Motor neuron (in vitro differentiated cells): Measurements from ENCODE around the gene CMTM8. TPM values are rescaled to one million over a fixed set of nuclear protein-coding genes. Genes with fewer than 3 reads are reported as not detected.

Experiments used
- ATAC-seq, 8 experiments: fragments of 200-7000 bp; cut with Tn5 transposase; replicated peaks in 6 of 8; 2 replicates each; pipeline ENCODE4 v1.8.0; 2021; ENCODE audit warnings: mild to moderate bottlenecking in 8 of 8, moderate library complexity in 8 of 8
- H3K27ac ChIP-seq, 2 donors: fragments of 250-450 bp; sonication (Bioruptor Pico); 2 replicates each; pipeline ENCODE4 v1.9.0; 2021; ENCODE audit warnings: antibody characterized with exemption in 2 of 2, mild to moderate bottlenecking in 2 of 2, moderate library complexity in 1 of 2
- H3K4me1 ChIP-seq, 2 donors: fragments of 250-450 bp; sonication (Bioruptor Pico); replicated peaks in 1 of 2; 2 replicates each; pipeline ENCODE4 v1.6.1; 2021; ENCODE audit warnings: antibody characterized with exemption in 2 of 2, mild to moderate bottlenecking in 2 of 2, moderate library complexity in 1 of 2
- H3K4me3 ChIP-seq, 5 donors: fragments of 250-450 bp; sonication (Bioruptor Pico); 2 replicates each; pipeline ENCODE4 v1.9.0; 2021; ENCODE audit warnings: antibody characterized with exemption in 5 of 5, mild to moderate bottlenecking in 5 of 5, moderate library complexity in 4 of 5
- WGBS, 10 experiments: fragments of 450-650 bp; shearing (Covaris generic); methylation state at CpG; one replicate each; pipeline ENCODE4 v1.0.0; 2022; 5-methylcytosine and 5-hydroxymethylcytosine counted together
- in situ Hi-C, 9 experiments: fragments of 400-800 bp; cut with MboI; loops; one replicate each; pipeline ENCODE4 v1.15.0; 2021; ENCODE audit warnings: low sequenced_read_pairs in 9 of 9, low pct_unique_long_range_greater_than_20kb in 2 of 9; ENCODE audit not compliant: unreplicated experiment in 9 of 9
- total RNA-seq, 8 experiments: library from RNA; unstranded; fragments of 300-600 nt; gene quantifications; 2 replicates each; pipeline versions ENCODE4 v1.2.3 to v1.2.4, GENCODE V29; 2022

CMTM8 gene
- total RNA-seq, 8 experiments from 2014 or later, result 0.40 to 2.4 (median 1.3) TPM

DNA sequence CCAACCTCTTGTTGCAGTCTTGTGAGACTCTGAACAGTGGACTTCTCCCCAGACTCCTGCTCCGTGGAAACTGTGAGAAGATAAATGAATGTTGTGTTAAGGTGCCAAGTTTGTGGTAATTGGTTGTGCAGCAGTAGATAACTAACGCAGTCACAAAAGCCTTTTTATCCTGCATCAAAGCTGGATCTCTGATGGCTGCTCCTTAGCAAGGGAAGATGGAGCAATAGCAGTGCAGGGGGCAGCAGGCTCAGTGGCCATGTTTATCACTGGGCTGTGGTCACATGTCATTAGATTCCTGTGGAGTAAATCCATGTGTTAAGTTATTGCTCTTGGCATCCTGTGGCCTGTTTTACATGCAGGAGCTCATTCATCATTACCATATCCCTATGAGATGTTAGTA lies 166.7 kb downstream of the CMTM8 start:
- WGBS, 10 experiments, result 0 to 83% (median 31%) methylated on average over 1 to 2 of the region's 2 CpGs; no CpG with 5 or more reads in 6 of the 10 experiments
- in situ Hi-C loops, result no loop called here
- Histone ChIP-seq H3K4me1 (peaks cover 6 to 19% of the 10 kb centered on the region in 2 donors), H3K27ac (no peak overlapping the region), H3K4me3 (no peak overlapping the region)
- no peak for ATAC-seq

DNA sequence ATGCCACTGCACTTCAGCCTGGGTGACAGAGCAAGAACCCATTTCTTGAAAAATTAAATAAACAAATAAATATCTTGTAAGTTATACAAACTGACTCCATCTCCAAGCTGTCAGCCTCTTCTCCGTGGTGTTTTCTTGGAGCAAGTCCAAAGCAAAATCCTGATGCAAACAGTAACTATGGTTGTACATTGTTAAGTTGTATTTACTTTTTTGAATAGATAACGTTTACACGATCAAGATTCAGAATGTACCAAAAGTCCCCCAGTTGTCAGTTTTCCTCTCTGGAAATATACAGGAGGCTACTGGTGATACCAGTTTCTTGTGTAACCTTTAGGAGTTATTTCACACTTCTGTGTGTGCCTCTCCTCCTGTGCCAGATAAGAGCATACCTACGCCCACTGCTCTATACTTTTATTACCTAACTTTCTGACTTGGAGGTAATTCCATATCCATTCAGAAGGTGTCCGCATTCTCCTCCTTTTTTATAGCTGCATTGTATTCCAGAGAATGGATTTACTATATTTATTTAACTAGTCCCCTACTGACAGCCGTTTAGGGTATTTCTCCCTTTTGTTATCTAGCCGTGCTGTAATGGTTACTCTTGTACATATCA lies 167.3 kb downstream of the CMTM8 start:
- no peak for ATAC-seq
- Histone ChIP-seq H3K4me1 (peaks cover 13 to 25% of the 10 kb centered on the region in 2 donors), H3K27ac (no peak overlapping the region), H3K4me3 (no peak overlapping the region)
- 71 to 100% (median 93%) methylated on average over 1 to 6 of the region's 7 CpGs for WGBS, 10 experiments
- in situ Hi-C loops, result no loop called here

DNA sequence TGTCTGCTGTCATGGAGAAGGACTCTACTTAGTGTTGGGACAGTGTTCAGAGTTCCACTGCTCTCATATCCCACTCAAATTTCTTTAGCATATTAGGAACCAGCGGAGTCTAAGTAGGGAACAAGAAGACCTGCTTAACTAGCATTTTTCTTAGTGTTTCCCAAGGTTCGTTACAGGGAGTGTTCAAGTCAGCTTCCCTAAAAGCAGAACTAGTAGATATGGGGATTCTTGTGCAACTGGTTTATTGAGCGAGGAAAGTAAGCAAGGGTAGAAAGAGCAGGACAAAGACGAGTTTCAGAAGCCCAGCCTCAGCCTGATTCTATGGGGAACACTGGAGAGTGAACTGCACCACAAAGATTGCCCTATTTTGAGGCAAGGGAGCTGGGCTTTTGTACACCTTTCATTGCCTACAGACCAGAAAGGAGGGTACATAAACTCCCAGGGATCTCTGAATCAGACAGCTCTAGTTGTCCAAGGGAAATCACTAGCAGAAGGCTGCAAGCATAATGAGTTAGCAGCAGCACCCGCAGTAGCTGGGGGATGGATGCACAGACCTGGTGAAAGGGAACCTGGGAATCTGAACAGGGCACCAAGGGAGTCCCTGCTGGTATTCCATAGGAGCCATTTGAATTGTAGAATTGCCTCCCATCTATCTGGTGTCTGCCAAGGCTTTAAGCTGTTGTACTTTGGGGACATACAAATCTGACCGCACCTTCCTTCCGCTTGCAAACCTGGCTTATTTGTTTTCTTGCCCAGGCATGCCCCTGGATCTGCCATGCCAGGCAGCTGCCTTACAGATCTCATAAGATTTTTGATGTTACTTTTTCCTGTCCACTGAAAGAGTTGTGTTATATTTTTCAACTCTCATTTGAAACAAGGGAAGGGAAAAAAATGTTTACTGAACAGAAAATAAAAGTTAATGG lies 168.3 kb downstream of the CMTM8 start:
- Histone ChIP-seq H3K4me1 (peaks cover 13 to 20% of the 10 kb centered on the region in 2 donors), H3K27ac (no peak overlapping the region), H3K4me3 (no peak overlapping the region)
- in situ Hi-C loops, result no loop called here
- peak in 4 of 8 experiments; percentile 36 to 55 (median 52) for ATAC-seq
- WGBS, 10 experiments, result 71 to 100% (median 91%) methylated on average over 1 to 7 of the region's 7 CpGs

DNA sequence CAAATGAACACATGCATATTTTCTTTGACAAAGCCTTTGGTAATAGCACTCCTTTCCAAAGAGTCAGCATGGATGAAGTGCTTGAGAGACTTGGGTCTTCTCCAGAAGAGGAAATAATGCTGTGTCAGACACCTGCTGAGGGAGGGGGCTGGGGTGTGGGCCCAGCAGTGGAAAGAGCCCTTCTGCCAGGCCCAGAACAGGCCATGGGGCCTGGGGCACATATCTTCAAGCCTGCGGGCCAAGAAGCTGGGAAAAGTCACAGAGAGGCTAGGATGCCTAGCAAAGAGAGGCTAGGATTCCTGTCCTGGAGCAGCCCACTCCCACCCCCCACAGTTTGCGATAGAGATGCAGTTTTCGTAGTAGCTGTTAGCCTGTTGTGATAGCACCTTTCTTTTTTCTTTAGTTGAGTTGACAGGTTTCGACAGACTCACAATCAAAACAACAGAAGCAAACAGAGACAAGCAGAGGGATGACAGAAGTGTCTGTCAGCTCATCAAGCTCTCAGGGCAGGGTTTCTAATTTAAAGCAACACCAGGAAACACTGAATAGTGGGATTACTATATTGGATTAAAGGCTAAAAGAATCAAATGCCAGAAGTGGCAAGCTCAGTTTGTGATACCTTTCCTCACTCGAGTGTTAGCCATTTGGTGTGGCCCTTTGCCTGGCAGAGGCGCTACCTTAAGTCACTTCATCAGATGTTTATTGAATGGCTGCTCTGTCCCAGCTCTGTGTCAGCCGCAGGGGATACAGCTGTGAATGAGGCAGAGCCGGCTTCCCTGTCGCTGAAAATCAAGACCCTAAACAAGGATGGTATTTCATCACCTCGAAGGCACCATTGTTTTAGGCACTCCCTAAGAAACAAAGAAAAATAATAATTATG lies 172.1 kb downstream of the CMTM8 start:
- in situ Hi-C loops, result no loop called here
- H3K4me3 ChIP-seq, result no peak overlapping the region
- WGBS, 10 experiments, result 21 to 94% (median 71%) methylated on average over 1 to 8 of the region's 10 CpGs
- peaks cover 17 to 23% of the 10 kb centered on the region in 2 donors for H3K4me1 ChIP-seq
- peak in 5 of 8 experiments; percentile 38 to 59 (median 49) for ATAC-seq
- no peak overlapping the region for H3K27ac ChIP-seq

DNA sequence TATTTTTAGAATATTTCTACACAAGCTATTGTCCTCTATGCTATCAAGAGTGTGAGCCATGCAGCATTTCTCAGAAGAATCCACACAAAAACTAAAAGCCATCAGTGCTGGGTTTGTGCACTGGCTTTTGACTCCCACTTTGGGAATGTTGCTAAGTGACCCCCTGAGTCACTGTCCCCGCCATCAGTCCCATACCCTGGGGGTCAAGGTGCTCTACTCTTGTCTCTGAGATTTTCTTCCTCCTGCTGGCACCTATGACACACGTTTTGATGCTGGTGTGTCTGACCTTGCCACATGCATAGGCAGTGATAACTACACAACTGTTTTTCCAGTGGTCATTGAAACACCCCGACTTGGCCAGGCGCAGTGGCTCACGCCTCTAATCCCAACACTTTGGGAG lies 173.0 kb downstream of the CMTM8 start:
- WGBS, 10 experiments, result 14 to 100% (median 91%) methylated on average over 1 to 4 of the region's 5 CpGs; no CpG with 5 or more reads in 2 of the 10 experiments
- Histone ChIP-seq H3K4me3 (no peak overlapping the region), H3K27ac (no peak overlapping the region), H3K4me1 (peaks cover 17 to 23% of the 10 kb centered on the region in 2 donors)
- ATAC-seq, result no peak
- in situ Hi-C loops, result no loop called here

DNA sequence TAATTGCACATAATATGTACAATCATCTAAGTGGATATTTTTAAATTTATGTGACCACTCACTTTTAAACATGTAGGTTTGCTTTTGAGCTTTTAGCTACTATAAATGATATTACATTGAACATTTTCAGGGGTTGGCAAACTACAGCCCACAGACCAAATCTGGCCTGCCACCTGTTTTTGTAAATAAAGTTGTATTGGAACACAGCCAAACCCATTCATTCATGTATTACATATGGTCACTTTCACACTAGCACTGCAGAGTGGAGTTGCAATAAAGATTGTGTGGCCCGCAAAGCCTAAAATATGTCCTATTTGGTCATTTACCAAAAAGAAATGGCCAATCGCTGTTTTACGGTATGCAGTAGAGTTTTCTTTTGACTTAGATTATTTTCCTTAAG lies 174.4 kb downstream of the CMTM8 start:
- in situ Hi-C loops, result no loop called here
- WGBS, 10 experiments, result 88 to 100% (median 100%) methylated on average over 1 to 3 of the region's 3 CpGs; no CpG with 5 or more reads in 2 of the 10 experiments
- no peak for ATAC-seq

DNA sequence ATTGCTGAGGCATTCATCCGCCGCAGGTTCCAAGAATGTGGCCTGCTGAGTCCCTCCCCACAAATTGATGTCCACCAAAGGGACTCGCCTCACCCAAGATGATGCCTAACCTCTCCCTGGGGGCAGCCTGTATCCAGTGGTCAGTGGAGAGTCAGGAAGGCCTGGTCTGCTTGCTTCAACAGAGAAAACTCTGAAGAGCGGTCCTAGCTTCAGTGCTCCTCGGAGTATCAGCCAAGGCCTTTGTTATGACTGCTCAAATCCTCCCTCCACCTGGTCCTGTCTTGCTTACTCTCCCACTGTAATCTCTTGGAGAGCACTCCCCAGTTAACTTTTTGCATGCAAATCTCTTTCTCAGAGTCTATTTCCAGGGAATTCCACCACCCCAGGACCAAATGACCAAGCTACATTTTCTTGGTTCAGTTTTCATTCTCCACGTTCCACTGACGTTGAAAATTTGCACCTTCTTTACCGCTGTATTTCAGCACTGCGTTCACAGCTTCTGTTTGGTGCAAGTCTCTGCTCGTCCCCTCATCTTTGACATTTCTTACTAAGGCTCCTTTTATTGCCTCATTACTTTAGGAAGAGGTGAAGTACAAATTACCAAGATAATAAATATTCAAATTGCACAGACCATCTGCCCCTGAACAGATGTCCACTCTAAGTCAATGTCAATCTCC lies 175.5 kb downstream of the CMTM8 start:
- peak in 1 of 8 experiments; percentile 35 for ATAC-seq
- Histone ChIP-seq H3K27ac (no peak overlapping the region), H3K4me1 (peaks cover 17% of the 10 kb centered on the region in 2 donors), H3K4me3 (no peak overlapping the region)
- in situ Hi-C loops, result no loop called here
- 60 to 100% (median 87%) methylated on average over 1 to 7 of the region's 10 CpGs; no CpG with 5 or more reads in 1 of the 10 experiments for whole genome bisulfite sequencing, 10 experiments

More for the DNA sequence above, 174.4 kb downstream of the CMTM8 start:
- peaks cover 17% of the 10 kb centered on the region in 2 donors for H3K4me1 ChIP-seq
- H3K4me3 ChIP-seq, result no peak overlapping the region
- no peak overlapping the region for H3K27ac ChIP-seq

DNA sequence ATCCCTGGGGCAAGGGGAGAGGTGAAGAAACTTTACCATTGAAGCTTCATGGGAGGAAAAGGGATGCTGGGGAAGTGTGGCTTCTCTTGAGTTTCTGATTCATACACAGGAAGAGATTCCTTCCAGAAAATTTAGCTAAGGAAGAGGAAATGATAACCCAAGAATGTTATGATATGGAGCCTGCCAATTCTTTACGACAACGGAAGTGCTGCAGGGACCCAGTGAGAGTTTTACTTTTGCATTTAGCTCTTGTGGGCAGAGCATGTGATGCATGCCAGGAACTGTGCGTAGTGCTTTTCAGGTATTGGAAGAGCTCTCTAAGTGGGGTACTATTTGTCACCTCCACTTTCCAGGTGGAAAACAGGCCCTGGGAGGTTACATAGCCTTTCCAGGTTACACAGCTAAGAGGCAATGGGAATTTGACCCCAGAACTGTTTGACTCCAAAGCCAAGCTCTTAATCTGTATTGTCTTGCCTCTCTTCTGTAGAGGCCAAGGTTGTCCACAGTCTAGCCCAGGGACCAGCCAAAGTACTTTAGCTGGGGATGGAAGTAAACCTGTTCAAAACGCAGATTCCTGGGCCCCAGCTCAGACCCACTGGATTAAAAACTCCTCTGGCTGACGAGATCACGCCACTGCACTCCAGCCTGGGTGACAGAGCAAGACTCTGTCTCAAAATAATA lies 176.2 kb downstream of the CMTM8 start:
- no peak overlapping the region for H3K27ac ChIP-seq
- H3K4me3 ChIP-seq, result no peak overlapping the region
- no peak for ATAC-seq
- peaks cover 17% of the 10 kb centered on the region in 2 donors for H3K4me1 ChIP-seq
- 77 to 100% (median 100%) methylated on average over 1 to 6 of the region's 6 CpGs for WGBS, 10 experiments
- in situ Hi-C loops, result no loop called here

DNA sequence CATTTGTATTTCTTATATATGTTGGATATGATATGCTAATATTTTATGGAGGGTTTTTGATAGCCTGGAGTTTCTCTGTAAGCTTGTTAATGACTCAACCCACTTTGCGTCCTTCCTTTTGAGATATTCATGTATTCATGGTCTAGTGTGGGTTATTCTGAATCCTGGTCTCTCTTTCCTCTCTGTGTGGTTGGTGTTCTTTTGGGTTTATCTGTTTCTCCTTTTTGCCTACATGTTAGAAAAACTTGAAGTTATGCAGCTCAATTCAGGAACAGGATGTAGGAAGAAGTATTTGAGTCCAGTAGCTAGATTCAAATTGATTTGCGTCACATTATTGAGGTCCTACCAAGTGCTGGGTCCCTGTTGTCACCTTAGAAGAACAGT lies 181.3 kb downstream of the CMTM8 start:
- Histone ChIP-seq H3K4me3 (no peak overlapping the region), H3K4me1 (peaks cover 13 to 26% of the 10 kb centered on the region in 2 donors), H3K27ac (peak overlapping the region in 1 of 2 donors; percentile 72)
- 0 to 100% (median 76%) methylated on average over 1 to 2 of the region's 2 CpGs; no CpG with 5 or more reads in 2 of the 10 experiments for WGBS, 10 experiments
- in situ Hi-C loops, result no loop called here
- ATAC-seq, result peak in 3 of 8 experiments; percentile 62 to 83 (median 81)
